Ishikawa (cell line): Measurements from ENCODE around the gene HHIP.

ENCODE experiments used
- CEBPB ChIP-seq: IDR thresholded peaks from 2 replicates; pipeline ENCODE4 v1.6.1; 2012
- CREB1 ChIP-seq: IDR thresholded peaks from 2 replicates; pipeline ENCODE4 v1.6.1; 2012; ENCODE audit warnings: low read depth
- EGR1 ChIP-seq: IDR thresholded peaks from 2 replicates; pipeline ENCODE4 v1.6.1; 2012
- EP300 ChIP-seq: IDR thresholded peaks from 2 replicates; pipeline ENCODE4 v1.6.1; 2012; ENCODE audit warnings: borderline replicate concordance
- FOXM1 ChIP-seq: IDR thresholded peaks from 2 replicates; pipeline ENCODE4 v1.6.1; 2012; ENCODE audit warnings: low read depth, borderline replicate concordance
- NFIC ChIP-seq: IDR thresholded peaks from 2 replicates; pipeline ENCODE4 v1.6.1; 2012
- RAD21 ChIP-seq: IDR thresholded peaks from 2 replicates; pipeline ENCODE4 v1.6.1; 2012; ENCODE audit warnings: low read depth
- TAF1 ChIP-seq: IDR thresholded peaks from 2 replicates; pipeline ENCODE4 v1.6.1; 2012; ENCODE audit warnings: low read depth, mild to moderate bottlenecking
- TCF12 ChIP-seq: IDR thresholded peaks from 2 replicates; pipeline ENCODE4 v1.6.1; 2012; ENCODE audit warnings: low read depth
- TEAD4 ChIP-seq: IDR thresholded peaks from 2 replicates; pipeline ENCODE4 v1.6.1; 2012
- YY1 ChIP-seq: IDR thresholded peaks from 2 replicates; pipeline ENCODE4 v1.6.1; 2012; ENCODE audit warnings: low read depth
- ZBTB7A ChIP-seq: IDR thresholded peaks from 2 replicates; pipeline ENCODE4 v1.6.1; 2012; ENCODE audit warnings: low read depth
- TF ChIP-seq, protein P1 (sequence below): IDR thresholded peaks from 2 replicates; pipeline ENCODE4 v1.6.1; 2012; ENCODE audit warnings: low read depth, mild to moderate bottlenecking
- TF ChIP-seq, protein P2 (sequence below): IDR thresholded peaks from 2 replicates; pipeline ENCODE4 v1.6.1; 2012
- TF ChIP-seq, protein P3 (sequence below): IDR thresholded peaks from 2 replicates; pipeline ENCODE4 v1.6.1; 2012

HHIP gene

DNA sequence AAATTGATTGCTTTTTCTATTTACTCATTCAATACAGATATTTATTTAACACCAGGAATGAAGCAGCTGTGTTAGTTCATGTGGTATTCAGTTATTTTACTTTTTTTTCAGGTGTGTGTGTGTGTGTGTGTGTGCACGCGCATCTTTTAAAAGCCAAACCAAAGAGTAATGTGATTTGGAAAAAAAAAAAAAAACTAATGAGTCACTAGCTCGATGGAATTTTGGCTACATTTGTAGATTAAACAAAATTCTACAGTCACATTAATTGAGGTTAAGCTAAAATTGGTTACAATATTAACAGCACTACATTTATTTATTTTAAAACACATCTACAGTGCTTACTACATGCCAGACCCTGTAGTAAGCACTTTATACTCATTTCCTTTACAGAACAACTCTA lies 66.8 kb downstream of the HHIP start:
- no peak for TF ChIP-seq TAF1
- no peak for TF ChIP-seq YY1
- no peak for TF ChIP-seq NFIC
- TF ChIP-seq RAD21 = no peak
- no peak for TF ChIP-seq ZBTB7A
- TF ChIP-seq EP300 = no peak
- TF ChIP-seq FOXM1 = no peak
- no peak for TF ChIP-seq TCF12
- TF ChIP-seq, protein P1, sequence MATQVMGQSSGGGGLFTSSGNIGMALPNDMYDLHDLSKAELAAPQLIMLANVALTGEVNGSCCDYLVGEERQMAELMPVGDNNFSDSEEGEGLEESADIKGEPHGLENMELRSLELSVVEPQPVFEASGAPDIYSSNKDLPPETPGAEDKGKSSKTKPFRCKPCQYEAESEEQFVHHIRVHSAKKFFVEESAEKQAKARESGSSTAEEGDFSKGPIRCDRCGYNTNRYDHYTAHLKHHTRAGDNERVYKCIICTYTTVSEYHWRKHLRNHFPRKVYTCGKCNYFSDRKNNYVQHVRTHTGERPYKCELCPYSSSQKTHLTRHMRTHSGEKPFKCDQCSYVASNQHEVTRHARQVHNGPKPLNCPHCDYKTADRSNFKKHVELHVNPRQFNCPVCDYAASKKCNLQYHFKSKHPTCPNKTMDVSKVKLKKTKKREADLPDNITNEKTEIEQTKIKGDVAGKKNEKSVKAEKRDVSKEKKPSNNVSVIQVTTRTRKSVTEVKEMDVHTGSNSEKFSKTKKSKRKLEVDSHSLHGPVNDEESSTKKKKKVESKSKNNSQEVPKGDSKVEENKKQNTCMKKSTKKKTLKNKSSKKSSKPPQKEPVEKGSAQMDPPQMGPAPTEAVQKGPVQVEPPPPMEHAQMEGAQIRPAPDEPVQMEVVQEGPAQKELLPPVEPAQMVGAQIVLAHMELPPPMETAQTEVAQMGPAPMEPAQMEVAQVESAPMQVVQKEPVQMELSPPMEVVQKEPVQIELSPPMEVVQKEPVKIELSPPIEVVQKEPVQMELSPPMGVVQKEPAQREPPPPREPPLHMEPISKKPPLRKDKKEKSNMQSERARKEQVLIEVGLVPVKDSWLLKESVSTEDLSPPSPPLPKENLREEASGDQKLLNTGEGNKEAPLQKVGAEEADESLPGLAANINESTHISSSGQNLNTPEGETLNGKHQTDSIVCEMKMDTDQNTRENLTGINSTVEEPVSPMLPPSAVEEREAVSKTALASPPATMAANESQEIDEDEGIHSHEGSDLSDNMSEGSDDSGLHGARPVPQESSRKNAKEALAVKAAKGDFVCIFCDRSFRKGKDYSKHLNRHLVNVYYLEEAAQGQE = no peak
- no peak for TF ChIP-seq EGR1
- TF ChIP-seq TEAD4 = no peak
- TF ChIP-seq, protein P2, sequence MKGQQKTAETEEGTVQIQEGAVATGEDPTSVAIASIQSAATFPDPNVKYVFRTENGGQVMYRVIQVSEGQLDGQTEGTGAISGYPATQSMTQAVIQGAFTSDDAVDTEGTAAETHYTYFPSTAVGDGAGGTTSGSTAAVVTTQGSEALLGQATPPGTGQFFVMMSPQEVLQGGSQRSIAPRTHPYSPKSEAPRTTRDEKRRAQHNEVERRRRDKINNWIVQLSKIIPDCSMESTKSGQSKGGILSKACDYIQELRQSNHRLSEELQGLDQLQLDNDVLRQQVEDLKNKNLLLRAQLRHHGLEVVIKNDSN = no peak
- no peak for TF ChIP-seq CEBPB
- TF ChIP-seq, protein P3, sequence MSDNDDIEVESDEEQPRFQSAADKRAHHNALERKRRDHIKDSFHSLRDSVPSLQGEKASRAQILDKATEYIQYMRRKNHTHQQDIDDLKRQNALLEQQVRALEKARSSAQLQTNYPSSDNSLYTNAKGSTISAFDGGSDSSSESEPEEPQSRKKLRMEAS = no peak
- TF ChIP-seq CREB1 = no peak

DNA sequence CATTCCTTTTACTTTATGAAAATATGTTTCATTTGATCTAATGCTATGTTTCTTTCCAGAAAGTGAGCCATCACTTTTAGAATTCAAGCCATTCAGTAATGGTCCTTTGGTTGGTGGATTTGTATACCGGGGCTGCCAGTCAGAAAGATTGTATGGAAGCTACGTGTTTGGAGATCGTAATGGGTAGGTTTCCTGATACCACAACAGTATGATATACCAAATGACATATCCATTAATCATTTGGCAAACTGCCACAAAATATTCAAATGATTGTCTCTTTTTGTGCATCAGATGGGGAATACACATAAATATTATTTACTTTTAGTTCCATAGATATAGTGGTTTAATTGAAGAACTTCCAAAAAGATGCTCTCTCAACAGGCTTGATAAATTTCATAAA lies 68.2 kb downstream of the HHIP start:
- TF ChIP-seq RAD21 (no peak), TEAD4 (no peak), CEBPB (no peak), CREB1 (no peak), FOXM1 (no peak), TAF1 (no peak), ZBTB7A (no peak), TCF12 (no peak)
- TF ChIP-seq, protein P3 = no peak

DNA sequence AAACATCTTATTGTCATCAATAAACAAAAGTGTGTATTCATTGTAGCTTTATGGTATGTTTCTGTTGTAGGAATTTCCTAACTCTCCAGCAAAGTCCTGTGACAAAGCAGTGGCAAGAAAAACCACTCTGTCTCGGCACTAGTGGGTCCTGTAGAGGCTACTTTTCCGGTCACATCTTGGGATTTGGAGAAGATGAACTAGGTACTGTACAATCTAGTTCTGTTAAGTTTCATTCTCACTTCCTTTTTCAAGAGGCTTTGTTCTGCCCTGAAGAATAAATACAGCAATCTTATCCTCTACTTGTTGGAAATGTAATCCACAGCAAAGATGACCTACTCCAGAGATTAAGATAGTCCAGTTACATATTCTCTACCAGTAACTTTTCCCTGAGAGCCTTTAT lies 69.3 kb downstream of the HHIP start:
- TF ChIP-seq TAF1 (no peak), CREB1 (no peak), TEAD4 (no peak), YY1 (no peak), EP300 (no peak), TCF12 (no peak), NFIC (no peak), RAD21 (no peak)
- TF ChIP-seq, protein P3 = no peak
- TF ChIP-seq, protein P2 = no peak
- TF ChIP-seq, protein P1 = no peak

DNA sequence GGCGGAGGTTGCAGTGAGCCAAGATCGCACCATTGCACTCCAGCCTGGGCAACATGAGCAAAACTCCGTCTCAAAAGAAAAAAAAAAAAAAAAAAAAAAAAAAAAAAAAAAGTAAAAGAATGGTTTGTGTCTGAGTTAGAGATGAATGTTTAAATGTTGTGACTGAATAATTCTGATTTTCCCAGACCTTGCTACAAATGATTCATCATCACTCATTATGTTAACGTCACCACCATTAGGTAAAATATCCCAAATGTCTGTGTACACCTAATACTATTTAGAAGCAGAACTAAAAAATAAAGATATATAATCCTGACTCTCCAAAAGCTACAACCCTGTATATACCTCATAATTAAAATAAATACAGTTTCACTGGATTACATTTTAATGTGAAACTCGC lies 70.8 kb downstream of the HHIP start:
- TF ChIP-seq CEBPB = no peak
- TF ChIP-seq RAD21 = no peak

DNA sequence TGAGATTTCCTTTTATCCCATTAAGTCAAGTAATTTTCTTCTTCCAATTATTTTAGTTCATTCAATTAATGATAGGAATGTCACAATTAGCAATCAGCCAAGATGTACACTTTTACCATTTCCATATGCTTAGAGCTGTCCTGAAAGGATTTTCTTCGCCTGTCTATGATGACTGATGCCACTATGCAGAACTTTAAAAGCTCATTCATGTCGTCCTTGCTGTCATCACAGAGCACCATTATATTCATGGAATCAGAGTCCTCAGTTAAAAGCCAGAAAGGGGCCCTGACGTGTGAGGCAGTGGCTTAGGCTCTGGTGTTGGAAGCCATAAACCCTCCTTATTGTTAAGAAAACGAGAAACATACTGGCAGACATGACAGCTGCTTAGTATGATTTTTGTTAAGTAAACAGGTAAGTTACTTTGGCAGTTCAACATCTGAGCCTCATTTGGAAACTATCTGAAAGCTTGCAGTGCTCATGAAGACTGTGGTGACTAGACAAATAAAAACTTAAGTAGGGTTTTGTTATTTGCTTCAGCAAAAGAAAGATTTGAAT lies 73.1 kb downstream of the HHIP start:
- TF ChIP-seq, protein P2 = no peak
- no peak for TF ChIP-seq NFIC
- TF ChIP-seq YY1 = no peak
- TF ChIP-seq, protein P3 = no peak
- TF ChIP-seq RAD21 = no peak
- TF ChIP-seq TEAD4 = no peak
- TF ChIP-seq, protein P1 = no peak
- no peak for TF ChIP-seq FOXM1
- TF ChIP-seq ZBTB7A = no peak
- TF ChIP-seq TAF1 = no peak
- TF ChIP-seq CEBPB = no peak
- TF ChIP-seq CREB1 = no peak
- TF ChIP-seq EGR1 = no peak
- TF ChIP-seq EP300 = no peak
- TF ChIP-seq TCF12 = no peak
